ENCODE data around the gene CDKN2B.
A peak's percentile ranks its signal among the peaks of the same experiment; 100 is the strongest.

CDKN2B gene

GRCh38 chr9:21996858-21997257, 12.2 kb downstream of the CDKN2B start:
- no peak for TF ChIP-seq CTCF (IDR thresholded peaks at IDR 0.05)

GRCh38 chr9:21996438-21996837, 12.7 kb downstream of the CDKN2B start:
- no peak for TF ChIP-seq CTCF (IDR thresholded peaks at IDR 0.05)

- TF ChIP-seq CTCF (IDR thresholded peaks at IDR 0.05) = peak; percentile 49
These were observed 13.3 kb downstream of the CDKN2B start for GRCh38 chr9:21995666-21996398.

- TF ChIP-seq CTCF (IDR thresholded peaks at IDR 0.05) = no peak
These were observed 14.0 kb downstream of the CDKN2B start for GRCh38 chr9:21995006-21995665.

- no peak; the same call in 1 of the 2 replicates for TF ChIP-seq CTCF (IDR thresholded peaks at IDR 0.05)
These were observed 14.5 kb downstream of the CDKN2B start, which contains the start of gene CDKN2B-AS1 for GRCh38 chr9:21994556-21995005. TSS of gene CDKN2B-AS1 (plus strand) at chr9:21994791.

- TF ChIP-seq CTCF (IDR thresholded peaks at IDR 0.05) = peak; percentile 24; the same call in 1 of the 2 replicates
These were observed 15.1 kb downstream of the CDKN2B start, which contains the start of gene CDKN2A for GRCh38 chr9:21993893-21994555. TSS of gene CDKN2A (minus strand) at chr9:21994392.

GRCh38 chr9:21993007-21993406, 16.1 kb downstream of the CDKN2B start:
- no peak for TF ChIP-seq CTCF (IDR thresholded peaks at IDR 0.05)

All from LNCAP (cell line).